Retinal pigment epithelial cell (primary cell): ENCODE results near the gene FHOD3.

Experiments
- DNase-seq: peaks from one replicate; pipeline ENCODE4 v3.0.0-alpha.2; 2010; ENCODE audit warnings: low read depth
- H3K4me3 ChIP-seq: 2 replicates; pipeline ENCODE4 v1.5.1; 2011; ENCODE audit warnings: mild to moderate bottlenecking, low read length, control low read depth, moderate library complexity
- CTCF ChIP-seq: conservative IDR thresholded peaks from 2 replicates; pipeline ENCODE4 v1.5.1; 2011; ENCODE audit warnings: low read depth, low read length, control low read depth, inconsistent platforms

The FHOD3 gene

GRCh38 chr18:36629836-36630235 is 332.3 kb downstream of the FHOD3 start:
- no peak for TF ChIP-seq CTCF
- H3K4me3 ChIP-seq, result no peak overlapping the region

GRCh38 chr18:36630917-36631316 is 333.4 kb downstream of the FHOD3 start:
- DNase-seq, result no peak
- no peak for TF ChIP-seq CTCF
- no peak overlapping the region for H3K4me3 ChIP-seq

More at GRCh38 chr18:36629836-36630235, 332.3 kb downstream of the FHOD3 start:
- DNase-seq, result no peak

GRCh38 chr18:36633961-36634412 is 336.5 kb downstream of the FHOD3 start:
- TF ChIP-seq CTCF, result no peak
- no peak for DNase-seq
- no peak overlapping the region for H3K4me3 ChIP-seq

GRCh38 chr18:36634573-36635216 is 337.2 kb downstream of the FHOD3 start:
- no peak for DNase-seq
- no peak overlapping the region for H3K4me3 ChIP-seq
- no peak for TF ChIP-seq CTCF

- no peak for TF ChIP-seq CTCF
- no peak overlapping the region for H3K4me3 ChIP-seq
- no peak for DNase-seq
Measured at GRCh38 chr18:36635414-36636096, 338.0 kb downstream of the FHOD3 start.

GRCh38 chr18:36636237-36636817 is 338.8 kb downstream of the FHOD3 start:
- H3K4me3 ChIP-seq, result no peak overlapping the region
- TF ChIP-seq CTCF, result no peak
- no peak for DNase-seq
